K562 (cell line): ENCODE data around the gene MID1IP1. TPM values are rescaled to one million over a fixed set of nuclear protein-coding genes. Genes with fewer than 3 reads are reported as not detected.

Experiments
- ATAC-seq: fragments of 200-7000 bp; cut with Tn5 transposase; 3 replicates; pipeline ENCODE4 v1.9.1; 2020; ENCODE audit warnings: moderate library complexity
- BruUV-seq: library from RNA; stranded (reverse); fragments of 400-500 nt; replicated peaks from 2 replicates; lab custom pipeline; 2021; lab: Mats Ljungman, UMichigan
- CTCF ChIA-PET: fragments of 300-600 bp; formaldehyde crosslinking; extraction: SDS; loops from one replicate; lab custom pipeline; 2021; ENCODE audit warnings: low intra/inter-chr PET ratio; lab: Yijun Ruan, JAX
- POLR2A ChIA-PET: fragments of 300-600, 350-650 bp; sonication (Branson Sonifier 250); formaldehyde crosslinking; extraction: SDS; loops from one replicate; lab custom pipeline; 2021; ENCODE audit warnings: antibody characterized with exemption, inconsistent platforms; lab: Yijun Ruan, JAX
- DNase-seq, 4 experiments: peaks; one replicate each; pipeline versions ENCODE4 v3.0.0 to v3.0.0-alpha.2; 2011 to 2018; ENCODE audit warnings: low spot score in 3 of 4, mixed read lengths in 3 of 4; ENCODE audit errors: extremely low read depth in 1 of 4
- FAIRE-seq: peaks from 2 replicates; lab custom pipeline; 2011; peaks lifted over from hg19 to GRCh38; lab: Jason Lieb, UNC
- H2AFZ ChIP-seq: 2 replicates; pipeline ENCODE4 v1.6.0; 2011; ENCODE audit warnings: low read depth, low read length, control low read depth, inconsistent platforms
- H3K27ac ChIP-seq: fragments of 200-600 bp; 3 replicates; pipeline ENCODE4 v1.8.0; 2011; ENCODE audit warnings: low read depth, mild to moderate bottlenecking, control low read depth, inconsistent platforms, low read length, moderate library complexity, mixed read lengths; ENCODE audit errors: extremely low read depth
- H3K27me3 ChIP-seq, 2 experiments: fragments of 300-600 bp in 1 of 2; 2 replicates in 1 of 2; 3 replicates in 1 of 2; pipeline versions ENCODE4 v1.6.0 to v1.8.0; 2011; ENCODE audit warnings: inconsistent platforms in 2 of 2, low read length in 2 of 2, mild to moderate bottlenecking in 1 of 2, mixed read lengths in 1 of 2, moderate library complexity in 1 of 2; ENCODE audit not compliant: control insufficient read depth in 2 of 2, insufficient read depth in 2 of 2
- H3K36me3 ChIP-seq: fragments of 300-600 bp; 3 replicates; pipeline ENCODE4 v1.8.0; 2011; ENCODE audit warnings: mild to moderate bottlenecking, low read length, inconsistent platforms; ENCODE audit not compliant: control insufficient read depth, insufficient read depth
- H3K4me1 ChIP-seq, 2 experiments: fragments of 200-600 bp in 1 of 2; replicated peaks in 1 of 2; 2 replicates in 1 of 2; 3 replicates in 1 of 2; pipeline versions ENCODE4 v1.5.1 to v1.8.0; 2011; ENCODE audit warnings: inconsistent platforms in 2 of 2, low read length in 2 of 2, mild to moderate bottlenecking in 1 of 2, mixed read lengths in 1 of 2, moderate library complexity in 1 of 2; ENCODE audit not compliant: control insufficient read depth in 2 of 2, insufficient read depth in 2 of 2
- H3K4me2 ChIP-seq: 2 replicates; pipeline ENCODE4 v1.6.1; 2011; ENCODE audit warnings: low read length, control low read depth, inconsistent platforms, mixed read lengths; ENCODE audit not compliant: insufficient read depth
- H3K4me3 ChIP-seq: fragments of 200-600 bp; sonication (generic), shearing (Covaris generic); 2 replicates; pipeline ENCODE4 v1.5.1; 2016; ENCODE audit warnings: control low read depth, inconsistent platforms
- H3K79me2 ChIP-seq: fragments of 200-600 bp; 3 replicates; pipeline ENCODE4 v1.8.0; 2011; ENCODE audit warnings: low read length, inconsistent platforms; ENCODE audit not compliant: control insufficient read depth, insufficient read depth
- H3K9ac ChIP-seq, 2 experiments: 2 replicates each; pipeline versions ENCODE4 v1.6.0 to v1.6.1; 2011; ENCODE audit warnings: low read depth in 2 of 2, low read length in 2 of 2, control low read depth in 1 of 2, inconsistent platforms in 1 of 2, mild to moderate bottlenecking in 1 of 2, mixed read lengths in 1 of 2; ENCODE audit not compliant: insufficient read depth in 1 of 2
- H3K9me1 ChIP-seq: one replicate; pipeline ENCODE4 v1.6.0; 2011; ENCODE audit warnings: inconsistent platforms, mild to moderate bottlenecking, low read length, moderate library complexity; ENCODE audit not compliant: control insufficient read depth, insufficient read depth
- H3K9me3 ChIP-seq: replicated peaks from 2 replicates; pipeline ENCODE4 v1.5.1; 2011; ENCODE audit warnings: low read depth, low read length, inconsistent platforms; ENCODE audit not compliant: control insufficient read depth, insufficient read depth
- H4K20me1 ChIP-seq: replicated peaks from 2 replicates; pipeline ENCODE4 v1.6.1; 2011; ENCODE audit warnings: low read length, inconsistent platforms, mixed read lengths; ENCODE audit not compliant: control insufficient read depth, insufficient read depth
- CEBPZ ChIP-seq: fragments of 150-350 bp; IDR thresholded peaks from 2 replicates; pipeline ENCODE4 v1.6.1; 2014; ENCODE audit warnings: low read depth, mild to moderate bottlenecking, low read length, borderline replicate concordance
- GATAD2B ChIP-seq: fragments of 450-650 bp; IDR thresholded peaks from 2 replicates; pipeline ENCODE4 v1.6.1; 2017; ENCODE audit warnings: mild to moderate bottlenecking, borderline replicate concordance
- GTF2E2 ChIP-seq: fragments of 200-800 bp; sonication (Bioruptor generic); IDR thresholded peaks from 2 replicates; pipeline ENCODE4 v1.6.1; 2016; ENCODE audit warnings: missing genetic modification characterization, missing compliant biosample characterization
- HDAC1 ChIP-seq, 2 experiments: fragments of 450-650 bp; IDR thresholded peaks; 2 replicates each; pipeline ENCODE4 v1.6.1; 2016 to 2017; ENCODE audit warnings: inconsistent platforms in 1 of 2, mild to moderate bottlenecking in 1 of 2, moderate library complexity in 1 of 2
- HMBOX1 ChIP-seq: sonication (generic); IDR thresholded peaks from 2 replicates; pipeline ENCODE4 v1.6.1; 2016
- ILK ChIP-seq: fragments of 450-650 bp; IDR thresholded peaks from 2 replicates; pipeline ENCODE4 v1.6.1; 2016; ENCODE audit warnings: missing genetic modification characterization, low read depth, mild to moderate bottlenecking, missing compliant biosample characterization, moderate library complexity, borderline replicate concordance
- NR2C1 ChIP-seq, 2 experiments: fragments of 450-650 bp; IDR thresholded peaks; 2 replicates each; pipeline ENCODE4 v1.6.1; 2017; ENCODE audit warnings: mild to moderate bottlenecking in 2 of 2, antibody characterized with exemption in 1 of 2, inconsistent platforms in 1 of 2, missing compliant biosample characterization in 1 of 2, missing genetic modification characterization in 1 of 2
- PYGO2 ChIP-seq: fragments of 450-650 bp; IDR thresholded peaks from 2 replicates; pipeline ENCODE4 v1.6.1; 2016; ENCODE audit warnings: mild to moderate bottlenecking, missing genetic modification characterization, moderate library complexity, missing compliant biosample characterization
- RB1 ChIP-seq: fragments of 450-650 bp; IDR thresholded peaks from 2 replicates; pipeline ENCODE4 v1.6.1; 2017; ENCODE audit warnings: low read depth, mild to moderate bottlenecking
- RFX1 ChIP-seq: fragments of 450-650 bp; IDR thresholded peaks from 2 replicates; pipeline ENCODE4 v1.6.1; 2016; ENCODE audit warnings: mild to moderate bottlenecking, moderate library complexity
- RNF219 ChIP-seq: fragments of 250-450 bp; sonication (Bioruptor Pico); IDR thresholded peaks from 2 replicates; pipeline ENCODE4 v1.5.0; 2022; ENCODE audit warnings: mild to moderate bottlenecking
- SMAD2 ChIP-seq: fragments of 150-350 bp; IDR thresholded peaks from 2 replicates; pipeline ENCODE4 v1.6.1; 2014; ENCODE audit warnings: low read depth, mild to moderate bottlenecking, low read length
- ZFP36 ChIP-seq: fragments of 150-350 bp; IDR thresholded peaks from 2 replicates; pipeline ENCODE4 v1.6.1; 2018; ENCODE audit warnings: low read length, low read depth; ENCODE audit not compliant: partially characterized antibody
- ZSCAN29 ChIP-seq: fragments of 450-650 bp; IDR thresholded peaks from 2 replicates; pipeline ENCODE4 v1.6.1; 2017
- WGBS: fragments of 100-300 bp; shearing (Covaris generic); methylation state at CpG from one replicate; pipeline ENCODE4 v1.1.6; 2016; ENCODE audit warnings: low coverage, mixed read lengths; ENCODE audit not compliant: insufficient coverage; ENCODE audit errors: missing lambda C conversion rate; 5-methylcytosine and 5-hydroxymethylcytosine counted together
- in situ Hi-C: fragments of 300-500 bp; cut with MboI; formaldehyde crosslinking; loops from 4 replicates; pipeline ENCODE4 v1.15.0; 2018; ENCODE audit warnings: inconsistent platforms, mixed read lengths
- intact Hi-C: fragments of 100-400 bp; cut with micrococcal nuclease; formaldehyde crosslinking; loops from 2 replicates; pipeline ENCODE4 v1.14.2; 2022
- polyA plus RNA-seq, 8 experiments: library from polyadenylated mRNA; depleted of rRNA in 4 of 8; stranded (reverse) in 5 of 8; unstranded in 3 of 8; fragments of >200 nt; fragmentation: Nextera tagmentation in 2 of 8; fragmentation: Illumina TruSeq in 1 of 8; extraction: Ambion mirVana in 2 of 8; extraction: Trizol in 1 of 8; gene quantifications; 2 replicates each; pipeline versions ENCODE4 v1.2.1 to v1.2.3, GENCODE V29; 2011 to 2014; ENCODE audit warnings: inconsistent platforms in 1 of 8, missing spikeins in 1 of 8
- total RNA-seq, 7 experiments: library from RNA; depleted of rRNA in 6 of 7; stranded (reverse); fragments of >200 nt in 6 of 7; fragmentation: Illumina TruSeq in 2 of 7; extraction: Trizol in 2 of 7; gene quantifications; 2 replicates each; pipeline versions ENCODE4 v1.2.1 to v1.2.3, GENCODE V29; 2011 to 2021; ENCODE audit warnings: low replicate concordance in 1 of 7
- TF ChIP-seq, protein P1 (sequence below): fragments of 450-650 bp; formaldehyde crosslinking; IDR thresholded peaks from 2 replicates; pipeline ENCODE4 v1.4.0; 2020; ENCODE audit warnings: mild to moderate bottlenecking, moderate library complexity

Gene MID1IP1
- total and polyA plus RNA-seq, 9 of the 15 experiments (the other 6 are each of a cell fraction or from before 2014, with no cell fraction given), result 0.51 to 102 (median 27.5) TPM

GRCh38 chrX:38824176-38824575 is 22.9 kb downstream of the MID1IP1 start:
- no peaks in the 10 kb centered on the region; a peak in 1 of 5 replicates for H3K4me1 ChIP-seq
- no peak overlapping the region for H2AFZ ChIP-seq
- no peak overlapping the region for H3K9ac ChIP-seq
- no peaks in the 10 kb centered on the region for H3K36me3 ChIP-seq
- FAIRE-seq (no peak), ATAC-seq (no peak), DNase-seq (no peak)
- WGBS, result 13% methylated on average over 2 of the region's 2 CpGs
- no peaks in the 10 kb centered on the region; a peak in 1 of 5 replicates for H3K27me3 ChIP-seq
- ChIA-PET POLR2A (no interaction called here), CTCF (no interaction called here)
- no peaks in the 10 kb centered on the region for H3K9me1 ChIP-seq
- in situ Hi-C loops (no loop called here), intact Hi-C loops (no loop called here)
- no TSS peak for BruUV-seq
- H3K4me3 ChIP-seq, result no peak overlapping the region
- no peaks in the 10 kb centered on the region for H3K79me2 ChIP-seq
- H3K4me2 ChIP-seq, result no peak overlapping the region
- H3K27ac ChIP-seq, result no peak overlapping the region
- no peaks in the 10 kb centered on the region for H4K20me1 ChIP-seq
- H3K9me3 ChIP-seq, result no peaks in the 10 kb centered on the region
- TF ChIP-seq, protein P1, sequence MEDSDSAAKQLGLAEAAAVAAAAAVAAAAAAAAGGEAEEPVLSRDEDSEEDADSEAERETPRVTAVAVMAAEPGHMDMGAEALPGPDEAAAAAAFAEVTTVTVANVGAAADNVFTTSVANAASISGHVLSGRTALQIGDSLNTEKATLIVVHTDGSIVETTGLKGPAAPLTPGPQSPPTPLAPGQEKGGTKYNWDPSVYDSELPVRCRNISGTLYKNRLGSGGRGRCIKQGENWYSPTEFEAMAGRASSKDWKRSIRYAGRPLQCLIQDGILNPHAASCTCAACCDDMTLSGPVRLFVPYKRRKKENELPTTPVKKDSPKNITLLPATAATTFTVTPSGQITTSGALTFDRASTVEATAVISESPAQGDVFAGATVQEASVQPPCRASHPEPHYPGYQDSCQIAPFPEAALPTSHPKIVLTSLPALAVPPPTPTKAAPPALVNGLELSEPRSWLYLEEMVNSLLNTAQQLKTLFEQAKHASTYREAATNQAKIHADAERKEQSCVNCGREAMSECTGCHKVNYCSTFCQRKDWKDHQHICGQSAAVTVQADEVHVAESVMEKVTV (CRISPR knock-in tag), result no peak
- TF ChIP-seq GTF2E2 (tag), result no peak
- TF ChIP-seq PYGO2 (tag), result no peak
- TF ChIP-seq HDAC1 (IDR thresholded peaks at IDR 0.05), result no peak
- no peak for TF ChIP-seq RNF219 (CRISPR knock-in tag)
- no peak for TF ChIP-seq ZFP36
- TF ChIP-seq ILK, result no peak
- no peak for TF ChIP-seq GATAD2B
- no peak for TF ChIP-seq NR2C1 (IDR thresholded peaks at IDR 0.05)
- no peak for TF ChIP-seq NR2C1 (tag; IDR thresholded peaks at IDR 0.05)
- TF ChIP-seq RFX1, result no peak
- no peak for TF ChIP-seq SMAD2
- TF ChIP-seq RB1, result no peak
- TF ChIP-seq CEBPZ, result no peak
- no peak for TF ChIP-seq HMBOX1
- no peak for TF ChIP-seq ZSCAN29
